PC-9 (cell line): ENCODE results near the gene SLC35F3.

Experiments
- CTCF ChIP-seq: fragments of 200-600 bp; sonication (generic); conservative IDR thresholded peaks from 2 replicates; pipeline ENCODE4 v1.6.1; 2017; ENCODE audit warnings: mixed run types, antibody characterized with exemption, mild to moderate bottlenecking, moderate library complexity
- EZH2 ChIP-seq: fragments of 200-600 bp; sonication (generic); IDR thresholded peaks from 2 replicates; pipeline ENCODE4 v1.8.0; 2017; ENCODE audit warnings: antibody characterized with exemption, low read depth

DNA sequence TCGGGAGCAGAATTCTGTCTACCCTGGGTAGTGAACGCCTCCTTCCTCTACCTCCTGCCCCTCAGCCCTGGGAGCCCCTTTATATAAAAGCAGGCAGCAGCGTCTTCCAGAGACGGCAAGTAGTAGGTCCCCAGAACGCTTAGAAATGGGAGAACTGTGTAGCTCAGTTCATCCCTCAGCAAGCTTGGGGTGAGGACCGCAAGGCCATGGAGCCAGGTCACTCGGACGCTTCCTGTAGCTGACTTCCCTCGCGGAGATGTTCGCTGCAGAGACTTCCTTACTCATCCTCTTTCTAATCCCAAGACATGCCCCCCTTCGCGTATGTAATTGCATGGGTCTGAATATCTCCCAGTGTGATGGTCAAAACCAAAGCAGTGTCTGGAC lies 327.4 kb downstream of the SLC35F3 start:
- TF ChIP-seq CTCF (no peak), EZH2 (no peak)
